Amygdala (tissue), 56 donors: ENCODE measurements around the gene SYNJ2BP.

Experiments used
- DNase-seq, 56 donors: peaks; one replicate each; lab custom pipeline; 2025; lab: John Stamatoyannopoulos, UW

Gene SYNJ2BP

GRCh38 chr14:70394674-70395306, 22.1 kb downstream of the SYNJ2BP start:
- no peak for DNase-seq

GRCh38 chr14:70392676-70393075, 24.2 kb downstream of the SYNJ2BP start:
- DNase-seq: no peak

- no peak for DNase-seq
Measured at GRCh38 chr14:70391493-70392391, 25.1 kb downstream of the SYNJ2BP start.

- no peak for DNase-seq
Measured at GRCh38 chr14:70382536-70382935, 34.4 kb downstream of the SYNJ2BP start.

- no peak for DNase-seq
Measured at GRCh38 chr14:70380824-70381223, 36.1 kb downstream of the SYNJ2BP start.

- DNase-seq: no peak
Measured at GRCh38 chr14:70378696-70379095, 38.2 kb downstream of the SYNJ2BP start.
